MM.1S (cell line): ENCODE measurements around the gene CLEC2B.

Source experiments
- DNase-seq: peaks from one replicate; pipeline ENCODE4 v3.0.0-alpha.2; 2015
- H2AFZ ChIP-seq: fragments of 300-600 bp; sonication (generic); 2 replicates; pipeline ENCODE4 v1.6.0; 2016; ENCODE audit warnings: antibody characterized with exemption, low read length
- H3F3A ChIP-seq: fragments of 300-600 bp; sonication (generic); 2 replicates; pipeline ENCODE4 v1.6.1; 2016; ENCODE audit warnings: mild to moderate bottlenecking, antibody characterized with exemption, low read length, moderate library complexity, mixed read lengths; ENCODE audit not compliant: insufficient read depth
- H3K27ac ChIP-seq: fragments of 300-600 bp; sonication (generic); 2 replicates; pipeline ENCODE4 v1.5.1; 2016; ENCODE audit warnings: mild to moderate bottlenecking, low read length
- H3K27me3 ChIP-seq: fragments of 300-600 bp; sonication (generic); replicated peaks from 2 replicates; pipeline ENCODE4 v1.6.0; 2016; ENCODE audit warnings: low read length; ENCODE audit not compliant: insufficient read depth
- H3K36me3 ChIP-seq: fragments of 300-600 bp; sonication (generic); replicated peaks from 2 replicates; pipeline ENCODE4 v1.6.1; 2016; ENCODE audit warnings: mild to moderate bottlenecking, low read length, mixed read lengths; ENCODE audit not compliant: insufficient read depth
- H3K4me1 ChIP-seq: fragments of 300-600 bp; sonication (generic); 2 replicates; pipeline ENCODE4 v1.6.1; 2016; ENCODE audit warnings: low read length, mixed read lengths
- H3K4me2 ChIP-seq: fragments of 300-600 bp; sonication (generic); 2 replicates; pipeline ENCODE4 v1.6.0; 2016; ENCODE audit warnings: low read depth, low read length
- H3K4me3 ChIP-seq: fragments of 300-600 bp; sonication (generic); 2 replicates; pipeline ENCODE4 v1.5.1; 2016; ENCODE audit warnings: low read length, mixed read lengths
- H3K79me2 ChIP-seq: fragments of 300-600 bp; sonication (generic); 2 replicates; pipeline ENCODE4 v1.6.1; 2016; ENCODE audit warnings: mixed run types, low read length, mixed read lengths
- H3K9ac ChIP-seq: fragments of 300-600 bp; sonication (generic); 2 replicates; pipeline ENCODE4 v1.6.1; 2016; ENCODE audit warnings: low read length, mixed read lengths
- H3K9me2 ChIP-seq: fragments of 300-600 bp; sonication (generic); replicated peaks from 2 replicates; pipeline ENCODE4 v1.6.1; 2016; ENCODE audit warnings: mild to moderate bottlenecking, low read length, mixed read lengths; ENCODE audit not compliant: insufficient read depth
- H3K9me3 ChIP-seq: fragments of 300-600 bp; sonication (generic); replicated peaks from 2 replicates; pipeline ENCODE4 v1.6.1; 2016; ENCODE audit warnings: mild to moderate bottlenecking, low read length, mixed read lengths; ENCODE audit not compliant: insufficient read depth
- H4K20me1 ChIP-seq: fragments of 300-600 bp; sonication (generic); 2 replicates; pipeline ENCODE4 v1.6.1; 2016; ENCODE audit warnings: mild to moderate bottlenecking, low read length, moderate library complexity, mixed read lengths; ENCODE audit not compliant: insufficient read depth
- EZH2 ChIP-seq: fragments of 300-600 bp; sonication (generic); optimal IDR thresholded peaks from 2 replicates; pipeline ENCODE3; 2017; ENCODE audit warnings: low read depth, mild to moderate bottlenecking, antibody characterized with exemption, low read length, mixed read lengths
- EZH2phosphoT487 ChIP-seq: fragments of 300-600 bp; sonication (generic); IDR thresholded peaks from 2 replicates; pipeline ENCODE4 v1.6.1; 2018; ENCODE audit warnings: antibody characterized with exemption, low read length
- TF ChIP-seq, protein P1 (sequence below): fragments of 300-600 bp; sonication (generic); IDR thresholded peaks from 2 replicates; pipeline ENCODE4 v1.5.1; 2016; ENCODE audit warnings: antibody characterized with exemption, low read length, mixed read lengths

CLEC2B gene

DNA sequence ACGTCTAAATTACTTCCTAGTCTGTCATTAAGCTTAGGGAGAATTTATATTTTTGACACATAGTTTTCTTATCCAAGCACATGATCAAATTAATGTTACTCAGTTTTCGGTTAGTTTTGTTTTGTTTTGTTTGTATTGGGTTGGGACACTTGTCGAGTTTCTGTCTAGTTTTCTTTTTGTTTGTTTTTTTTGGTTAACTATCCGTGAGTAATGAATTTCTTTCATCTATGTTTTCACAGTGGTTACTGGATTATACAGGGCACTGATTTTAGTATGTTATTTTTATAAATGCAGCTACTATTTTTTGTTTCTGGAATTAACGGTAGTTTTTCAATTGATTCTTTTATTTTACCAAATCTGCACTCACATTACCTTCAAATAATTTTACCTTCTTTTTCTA lies 39.2 kb downstream of the CLEC2B start:
- no peaks in the 10 kb centered on the region for H3K79me2 ChIP-seq
- no peak overlapping the region for H3K27ac ChIP-seq
- H3K4me2 ChIP-seq: no peak overlapping the region
- no peaks in the 10 kb centered on the region for H3K27me3 ChIP-seq
- no peaks in the 10 kb centered on the region for H3K4me1 ChIP-seq
- H3K9me3 ChIP-seq: no peaks in the 10 kb centered on the region
- no peaks in the 10 kb centered on the region for H3K36me3 ChIP-seq
- no peaks in the 10 kb centered on the region for H3K9me2 ChIP-seq
- no peak overlapping the region for H3K9ac ChIP-seq
- H3K4me3 ChIP-seq: no peak overlapping the region
- H3F3A ChIP-seq: no peaks in the 10 kb centered on the region
- H2AFZ ChIP-seq: no peak overlapping the region
- no peak for DNase-seq
- no peaks in the 10 kb centered on the region for H4K20me1 ChIP-seq
- no peak for TF ChIP-seq EZH2
- no peak for TF ChIP-seq EZH2phosphoT487
- TF ChIP-seq, protein P1, sequence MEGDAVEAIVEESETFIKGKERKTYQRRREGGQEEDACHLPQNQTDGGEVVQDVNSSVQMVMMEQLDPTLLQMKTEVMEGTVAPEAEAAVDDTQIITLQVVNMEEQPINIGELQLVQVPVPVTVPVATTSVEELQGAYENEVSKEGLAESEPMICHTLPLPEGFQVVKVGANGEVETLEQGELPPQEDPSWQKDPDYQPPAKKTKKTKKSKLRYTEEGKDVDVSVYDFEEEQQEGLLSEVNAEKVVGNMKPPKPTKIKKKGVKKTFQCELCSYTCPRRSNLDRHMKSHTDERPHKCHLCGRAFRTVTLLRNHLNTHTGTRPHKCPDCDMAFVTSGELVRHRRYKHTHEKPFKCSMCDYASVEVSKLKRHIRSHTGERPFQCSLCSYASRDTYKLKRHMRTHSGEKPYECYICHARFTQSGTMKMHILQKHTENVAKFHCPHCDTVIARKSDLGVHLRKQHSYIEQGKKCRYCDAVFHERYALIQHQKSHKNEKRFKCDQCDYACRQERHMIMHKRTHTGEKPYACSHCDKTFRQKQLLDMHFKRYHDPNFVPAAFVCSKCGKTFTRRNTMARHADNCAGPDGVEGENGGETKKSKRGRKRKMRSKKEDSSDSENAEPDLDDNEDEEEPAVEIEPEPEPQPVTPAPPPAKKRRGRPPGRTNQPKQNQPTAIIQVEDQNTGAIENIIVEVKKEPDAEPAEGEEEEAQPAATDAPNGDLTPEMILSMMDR: no peak

DNA sequence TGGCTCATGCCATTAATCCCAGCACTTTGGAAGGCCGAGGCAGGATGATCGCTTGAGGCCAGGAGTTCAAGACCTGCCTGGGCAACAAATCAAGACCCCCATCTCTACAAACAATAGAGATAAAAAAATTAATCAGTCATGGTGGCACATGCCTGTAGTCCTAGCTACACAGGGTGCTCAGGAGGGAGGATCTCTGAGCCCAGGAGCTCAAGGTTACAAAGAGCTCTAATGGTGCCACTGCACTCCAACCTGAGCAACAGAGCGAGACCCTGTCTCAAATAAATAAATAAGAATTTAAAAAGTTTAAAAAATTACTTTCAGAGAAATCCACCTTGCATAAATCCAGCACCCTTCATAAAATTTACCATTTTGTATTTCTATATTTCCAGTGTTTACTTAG lies 39.7 kb downstream of the CLEC2B start:
- Histone ChIP-seq H3K4me3 (no peak overlapping the region), H4K20me1 (no peaks in the 10 kb centered on the region)

DNA sequence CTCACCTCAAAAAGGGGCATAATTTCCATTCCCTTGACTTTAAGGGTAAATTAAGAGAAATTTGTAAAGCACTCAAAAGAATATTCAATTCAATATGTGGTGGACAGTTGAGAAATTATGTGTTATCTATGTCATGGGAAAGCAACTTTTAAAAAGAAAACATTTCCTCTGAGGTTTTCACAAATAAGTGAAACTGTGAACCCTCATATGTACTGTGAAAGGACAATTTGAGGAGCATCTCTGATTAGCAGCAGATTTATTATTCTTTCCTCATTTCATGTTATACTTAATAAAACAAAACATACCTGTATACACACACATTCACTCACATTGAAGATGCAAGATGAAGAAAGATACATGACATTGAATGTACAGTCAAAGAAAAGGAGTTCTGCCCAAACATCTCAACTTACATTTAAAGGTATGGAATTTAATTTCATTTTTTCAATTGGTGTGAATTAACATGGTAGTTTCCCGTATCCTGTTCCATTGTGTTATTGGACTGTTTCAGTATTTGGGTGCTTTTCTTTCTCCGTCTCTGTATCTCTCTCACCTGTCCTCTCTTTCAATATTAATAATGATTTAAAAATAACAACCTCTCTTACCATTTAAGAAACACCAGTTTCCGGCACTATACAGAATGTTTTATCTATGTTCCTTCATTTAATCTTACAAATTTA lies 41.8 kb downstream of the CLEC2B start, which contains the start of gene KLRF1:
Gene KLRF1, plus strand, starts transcription at position 273 of the 680 bp plus-strand sequence. Its CDS starts 64 bp downstream, at position 337.
- Histone ChIP-seq H3K9ac (no peak within 1 kb of the TSS), H3F3A (no peaks in the 10 kb centered on the region), H3K27ac (no peak within 1 kb of the TSS), H3K36me3 (no peaks in the 10 kb centered on the region), H3K4me2 (no peak within 1 kb of the TSS), H3K27me3 (no peaks in the 10 kb centered on the region), H4K20me1 (no peaks in the 10 kb centered on the region), H3K4me1 (no peaks in the 10 kb centered on the region), H3K9me3 (no peaks in the 10 kb centered on the region), H2AFZ (no peak within 1 kb of the TSS), H3K4me3 (no peak within 1 kb of the TSS), H3K9me2 (no peaks in the 10 kb centered on the region), H3K79me2 (no peaks in the 10 kb centered on the region)
- TF ChIP-seq EZH2phosphoT487: no peak
- TF ChIP-seq, protein P1: no peak
- TF ChIP-seq EZH2: no peak
- no peak for DNase-seq

More for the DNA sequence above, 39.7 kb downstream of the CLEC2B start:
- H3K27me3 ChIP-seq: no peaks in the 10 kb centered on the region
- H3K79me2 ChIP-seq: no peaks in the 10 kb centered on the region
- no peak overlapping the region for H3K9ac ChIP-seq
- H3K27ac ChIP-seq: no peak overlapping the region
- H2AFZ ChIP-seq: no peak overlapping the region
- H3K4me1 ChIP-seq: no peaks in the 10 kb centered on the region
- no peaks in the 10 kb centered on the region for H3F3A ChIP-seq
- no peak for DNase-seq
- H3K9me3 ChIP-seq: no peaks in the 10 kb centered on the region
- H3K36me3 ChIP-seq: no peaks in the 10 kb centered on the region
- no peak for TF ChIP-seq EZH2phosphoT487
- TF ChIP-seq EZH2: no peak
- TF ChIP-seq, protein P1: no peak
- no peaks in the 10 kb centered on the region for H3K9me2 ChIP-seq
- no peak overlapping the region for H3K4me2 ChIP-seq
